ENCODE results near the gene PATE4.

GRCh38 chr11:125833016-125833415 lies at the start of gene PATE4:
- TF ChIP-seq CTCF (IDR thresholded peaks at IDR 0.05), result no peak
- TF ChIP-seq POLR2AphosphoS5 (IDR thresholded peaks at IDR 0.05), result no peak
- TF ChIP-seq POLR2A (IDR thresholded peaks at IDR 0.05), result no peak

Measured in upper lobe of left lung (tissue), 4 donors.